Erythroblast (primary cell): ENCODE results near the gene HNRNPAB.
A peak's percentile ranks its signal among the peaks of the same experiment; 100 is the strongest.

Source experiments
- DNase-seq, 2 experiments: peaks; one replicate each; lab custom pipeline; 2025; lab: John Stamatoyannopoulos, UW
- GATA1 ChIP-seq: IDR thresholded peaks from 2 replicates; pipeline ENCODE4 v1.6.1; 2011; ENCODE audit warnings: low read depth, mild to moderate bottlenecking, control low read depth, low read length, moderate library complexity
- POLR2A ChIP-seq: IDR thresholded peaks from 2 replicates; pipeline ENCODE4 v1.6.1; 2011; ENCODE audit warnings: mild to moderate bottlenecking, low read length

Gene HNRNPAB

DNA sequence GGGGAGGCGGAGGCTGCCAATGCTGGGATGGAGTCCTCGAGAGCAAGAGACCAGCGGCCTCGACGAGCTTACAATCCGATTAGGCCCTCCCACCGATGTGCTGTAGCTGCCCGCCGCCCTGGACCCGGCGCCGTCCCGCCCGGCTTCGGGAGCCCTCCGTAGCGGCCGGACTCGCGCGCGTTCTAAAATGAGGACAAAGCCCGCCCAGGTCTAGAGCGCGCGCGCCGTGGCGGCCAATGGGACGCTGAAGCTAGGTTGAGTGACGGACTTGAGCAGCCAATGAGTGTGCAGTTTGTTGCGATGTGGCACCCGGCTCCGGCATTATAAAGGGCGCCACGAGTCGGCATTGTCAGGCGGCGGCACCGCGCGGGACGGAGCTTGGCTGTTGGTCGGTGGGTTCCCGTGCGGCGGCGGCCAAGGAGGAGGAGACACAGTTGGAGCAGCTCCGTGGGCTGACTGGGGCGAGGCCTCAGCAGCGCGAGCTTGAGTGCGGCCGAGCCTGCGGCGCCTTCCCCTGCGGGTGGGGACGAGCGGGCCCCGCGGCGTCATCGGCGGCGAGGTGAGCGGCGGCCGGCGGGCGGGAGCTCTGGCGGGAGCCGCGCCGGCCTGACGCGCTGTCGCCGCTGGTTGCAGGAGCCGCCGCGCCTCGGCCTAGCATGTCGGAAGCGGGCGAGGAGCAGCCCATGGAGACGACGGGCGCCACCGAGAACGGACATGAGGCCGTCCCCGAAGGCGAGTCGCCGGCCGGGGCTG is at the start of gene HNRNPAB:
TSS of gene HNRNPAB (plus strand) at position 352 of the 753 bp plus-strand sequence. CDS start at position 657, 305 bp downstream.
- TF ChIP-seq GATA1 (no peak), POLR2A (peak; percentile 100)

DNA sequence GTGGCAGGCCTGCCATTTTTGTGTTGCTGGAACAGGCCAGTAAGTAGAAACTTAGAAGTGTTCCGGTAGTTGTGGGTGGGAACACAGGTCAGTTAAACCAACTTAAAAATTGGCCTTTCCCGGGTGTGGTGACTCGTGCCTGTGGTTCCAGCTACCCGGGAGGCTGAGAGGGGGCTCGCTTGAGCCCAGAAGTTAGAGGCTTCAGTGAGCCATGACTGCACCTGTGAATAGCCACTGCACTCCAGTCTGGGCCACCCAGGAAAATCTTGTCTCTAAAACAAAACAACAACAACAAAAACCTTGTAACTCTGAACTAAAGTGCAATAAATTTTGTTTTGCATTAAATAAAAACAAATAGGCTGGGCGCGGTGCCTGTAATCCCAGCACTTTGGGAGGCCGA is 49.3 kb upstream of the HNRNPAB start:
- TF ChIP-seq GATA1, result no peak
- no peak for TF ChIP-seq POLR2A
- no peak for DNase-seq

More for the DNA sequence above, at the start of gene HNRNPAB:
- peak; percentile 98 to 99 for DNase-seq

DNA sequence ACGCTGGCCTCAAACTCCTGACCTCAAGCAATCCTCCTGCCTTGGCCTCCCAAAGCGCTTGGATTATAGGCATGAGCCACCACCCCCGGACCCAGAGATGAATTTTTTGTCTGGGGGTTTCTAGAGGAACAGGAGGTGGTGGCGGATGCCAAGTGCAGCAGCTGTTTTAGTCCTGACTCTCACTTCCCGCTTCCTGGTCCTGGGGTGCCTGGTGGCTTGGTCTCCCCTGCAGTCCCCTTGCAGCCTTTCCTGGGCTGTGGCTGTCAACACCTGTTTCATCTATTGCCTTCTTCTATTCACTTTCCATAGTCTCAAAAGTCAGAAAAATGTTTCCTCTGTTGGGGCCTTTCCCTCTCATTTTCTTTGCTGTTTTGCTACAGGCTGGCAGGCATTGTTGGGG is 44.2 kb upstream of the HNRNPAB start:
- no peak for TF ChIP-seq POLR2A
- no peak for TF ChIP-seq GATA1

DNA sequence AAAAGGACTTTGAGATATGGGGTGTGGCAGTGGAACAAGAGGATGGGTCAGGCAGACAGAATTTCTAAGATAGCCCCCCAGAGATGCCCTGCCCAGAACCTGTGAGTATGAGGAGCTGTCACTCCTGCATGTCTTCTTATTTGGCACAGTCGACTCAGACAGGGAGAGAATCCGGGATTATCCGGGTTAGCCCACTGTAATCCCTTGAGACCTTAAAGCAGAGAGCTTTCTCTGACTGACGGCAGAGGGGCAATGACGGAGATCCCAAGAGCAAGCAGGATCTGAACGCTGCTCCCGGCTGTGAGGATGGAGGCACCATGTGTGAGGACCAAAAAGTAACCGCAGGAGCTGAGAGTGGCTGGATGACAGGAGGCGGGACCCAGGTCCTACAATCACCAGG is 41.9 kb upstream of the HNRNPAB start:
- no peak for TF ChIP-seq GATA1
- no peak for TF ChIP-seq POLR2A
- DNase-seq, result no peak

More for the DNA sequence above, 44.2 kb upstream of the HNRNPAB start:
- no peak for DNase-seq

DNA sequence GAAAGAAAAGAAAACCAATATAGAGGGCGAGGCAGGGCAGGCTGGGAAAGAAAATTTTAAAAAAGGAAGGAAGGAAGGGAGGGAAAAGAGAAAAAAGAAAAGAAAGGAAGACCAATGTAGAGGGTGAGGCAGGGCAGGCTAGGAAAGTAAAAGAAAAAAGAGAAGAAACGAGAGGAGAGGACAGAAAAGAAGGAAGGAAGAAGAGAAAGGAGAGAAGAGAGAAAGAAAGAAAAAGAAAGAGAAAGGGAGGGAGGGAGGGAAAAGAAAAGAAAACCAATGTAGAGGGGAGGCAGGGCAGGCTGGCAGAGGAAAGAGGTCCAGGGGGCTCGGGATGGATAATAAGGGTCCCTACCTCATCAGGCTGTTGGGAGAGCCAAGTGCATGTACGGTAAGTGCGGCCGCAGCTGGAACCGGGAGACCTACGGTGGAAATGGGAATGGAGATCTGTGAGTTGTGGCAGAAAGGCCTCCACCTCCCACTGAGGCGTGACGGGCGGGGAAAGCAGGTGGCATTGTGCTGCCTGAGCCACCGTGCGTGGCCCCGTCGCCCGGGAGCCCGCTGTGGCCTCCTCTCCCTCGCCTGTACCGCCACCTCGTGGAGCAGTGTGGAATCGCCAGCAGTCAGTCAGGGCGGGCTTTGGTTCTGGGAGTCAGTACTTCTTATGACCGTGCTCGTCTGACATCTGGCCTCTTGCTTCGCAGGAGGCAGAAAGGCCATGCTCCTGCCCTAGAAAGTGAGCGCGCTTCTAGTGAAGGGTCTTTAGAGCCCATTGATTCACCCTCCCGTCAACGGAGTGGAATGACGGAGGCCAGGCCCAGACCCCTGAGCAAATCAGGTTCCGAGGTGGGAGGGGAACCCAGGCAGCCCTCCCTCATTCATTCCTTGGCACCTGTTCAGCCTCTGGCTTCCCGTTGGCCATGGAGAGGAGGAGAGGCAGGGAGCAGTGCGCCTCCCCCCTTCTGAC is 40.3 kb upstream of the HNRNPAB start:
- peak; percentile 77 to 89 for DNase-seq
- TF ChIP-seq GATA1 (no peak), POLR2A (no peak)

DNA sequence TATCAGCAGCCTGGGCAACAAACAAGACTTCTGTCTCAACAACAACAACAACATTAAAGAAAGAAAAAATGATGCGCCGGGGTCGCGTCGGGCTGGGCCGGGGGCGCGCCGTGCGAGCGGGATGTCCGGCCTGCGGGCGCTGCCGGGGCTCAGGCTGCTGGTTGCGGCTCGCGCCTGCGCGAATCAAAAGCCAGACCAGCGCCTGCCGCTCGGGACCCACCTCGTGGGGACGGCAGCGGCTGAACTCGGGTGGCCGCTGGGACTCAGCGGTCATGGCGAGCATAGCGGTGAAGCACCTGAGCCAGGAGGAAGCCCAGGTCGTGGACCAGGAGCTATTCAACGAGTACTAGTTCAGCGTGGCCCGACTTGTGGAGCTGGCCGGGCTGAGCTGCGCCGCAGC is 38.8 kb upstream of the HNRNPAB start:
- TF ChIP-seq GATA1 (no peak), POLR2A (no peak)

DNA sequence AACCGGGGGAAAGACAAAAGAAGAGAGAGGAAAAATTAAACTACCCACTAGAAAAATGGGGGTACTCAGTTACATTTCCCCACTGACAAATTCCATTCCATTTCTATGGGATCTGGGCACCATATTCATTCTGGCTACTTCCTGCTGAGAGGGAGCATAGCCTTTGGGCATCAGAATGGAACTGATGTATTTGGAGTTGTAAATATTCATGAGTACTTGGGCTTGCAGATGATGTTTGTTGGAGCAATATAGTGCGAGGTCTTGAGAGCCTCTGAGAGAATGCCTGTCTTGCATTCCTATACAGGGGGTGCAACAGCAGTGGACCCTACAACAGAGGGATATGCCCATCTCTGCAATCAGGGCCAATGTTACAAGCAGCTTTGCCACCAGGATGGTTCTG is 33.9 kb upstream of the HNRNPAB start:
- TF ChIP-seq GATA1 (no peak), POLR2A (no peak)
- no peak for DNase-seq

More for the DNA sequence above, 38.8 kb upstream of the HNRNPAB start:
- DNase-seq, result no peak

DNA sequence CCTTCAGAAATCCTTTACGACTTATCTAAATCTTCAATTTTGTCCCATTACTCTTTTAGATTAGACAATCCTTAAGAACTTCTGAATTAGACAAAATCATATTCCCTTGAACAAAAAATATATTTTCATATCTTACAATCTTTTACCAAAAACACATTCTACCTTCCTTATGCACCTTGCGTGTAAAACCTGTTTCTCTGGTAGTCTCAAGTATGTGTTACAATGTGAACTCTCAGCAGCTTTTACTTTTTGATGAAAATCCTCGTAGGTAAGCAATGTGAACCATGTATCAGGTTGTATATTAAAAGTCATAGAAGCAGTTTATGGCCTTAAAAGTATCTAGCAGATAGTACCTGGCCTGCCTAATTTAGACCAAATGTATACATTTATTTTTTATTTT is 29.9 kb upstream of the HNRNPAB start:
- no peak for DNase-seq
- TF ChIP-seq POLR2A, result no peak

DNA sequence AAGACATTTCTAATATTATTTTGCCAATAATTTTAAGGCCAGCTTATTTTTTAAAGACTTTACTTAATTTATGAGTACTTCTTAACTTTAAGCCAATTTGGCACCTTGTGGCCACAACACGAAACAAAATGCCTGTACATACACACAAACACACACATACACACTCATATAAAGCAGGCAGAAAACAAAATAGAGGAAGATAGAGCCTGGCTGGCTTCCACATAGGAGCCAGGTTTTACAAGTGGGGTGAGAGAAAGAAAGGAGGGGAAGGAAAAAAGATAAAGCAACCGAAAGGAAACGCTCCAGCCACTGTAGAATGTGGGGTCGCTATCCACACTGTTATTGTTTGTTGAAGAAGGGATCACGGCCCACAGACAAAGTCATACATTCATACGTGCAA is 27.5 kb upstream of the HNRNPAB start:
- no peak for TF ChIP-seq GATA1
- no peak for TF ChIP-seq POLR2A
- no peak for DNase-seq

DNA sequence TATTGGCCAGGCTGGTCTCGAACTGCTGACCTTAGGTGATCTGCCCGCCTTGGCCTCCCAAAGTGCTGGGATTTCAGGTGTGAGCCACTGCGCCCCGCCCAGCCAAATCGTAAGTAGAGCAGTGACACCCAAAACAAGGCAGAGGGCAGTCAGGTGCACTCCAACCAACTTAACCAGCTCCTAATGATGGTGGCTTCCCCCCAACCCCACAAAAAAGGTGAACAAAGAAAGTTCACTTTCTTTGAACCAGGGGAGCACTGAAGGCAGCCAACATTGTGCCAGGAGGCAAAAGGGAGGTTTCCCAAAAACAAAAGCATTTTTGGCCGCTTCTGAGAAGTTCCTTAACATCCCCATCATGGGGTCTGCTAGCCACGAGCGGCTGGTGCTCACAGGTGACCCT is 26.8 kb upstream of the HNRNPAB start:
- TF ChIP-seq POLR2A (no peak), GATA1 (no peak)
- DNase-seq, result no peak

DNA sequence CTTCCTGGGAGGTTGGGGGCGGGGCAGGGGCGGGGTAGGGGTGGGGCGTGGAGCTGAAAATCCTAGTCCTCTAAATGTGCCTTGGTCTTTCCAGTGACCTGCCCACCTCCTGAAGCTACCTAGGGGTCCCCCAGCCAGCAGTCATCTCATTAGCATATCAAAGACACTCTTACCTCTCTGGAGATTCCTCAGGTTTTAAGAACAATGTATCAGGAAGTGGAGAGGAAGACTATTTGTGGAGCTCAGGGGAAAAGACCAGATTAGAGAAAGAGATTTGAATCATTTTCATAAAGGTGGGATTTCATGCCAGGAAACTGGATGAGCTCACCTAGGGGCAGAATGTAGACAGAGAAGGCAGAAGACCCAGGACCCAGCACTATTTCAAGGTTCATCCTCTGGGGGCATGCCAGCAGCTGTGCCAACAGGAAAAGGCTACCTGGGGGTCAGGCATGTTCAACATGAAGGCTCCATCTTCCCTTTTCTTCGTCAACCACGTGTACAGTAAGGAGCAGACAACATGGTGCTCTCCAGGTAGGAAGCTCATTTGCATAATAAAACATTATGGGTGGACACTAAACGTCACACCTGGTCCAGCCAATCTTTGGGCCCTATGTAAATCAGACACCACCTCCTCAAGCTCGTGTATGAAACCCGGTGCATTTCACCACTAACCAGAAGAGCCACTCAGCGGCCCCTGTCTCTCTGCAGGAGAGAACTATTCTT is 24.0 kb upstream of the HNRNPAB start:
- no peak for DNase-seq
- TF ChIP-seq GATA1 (no peak), POLR2A (no peak)

DNA sequence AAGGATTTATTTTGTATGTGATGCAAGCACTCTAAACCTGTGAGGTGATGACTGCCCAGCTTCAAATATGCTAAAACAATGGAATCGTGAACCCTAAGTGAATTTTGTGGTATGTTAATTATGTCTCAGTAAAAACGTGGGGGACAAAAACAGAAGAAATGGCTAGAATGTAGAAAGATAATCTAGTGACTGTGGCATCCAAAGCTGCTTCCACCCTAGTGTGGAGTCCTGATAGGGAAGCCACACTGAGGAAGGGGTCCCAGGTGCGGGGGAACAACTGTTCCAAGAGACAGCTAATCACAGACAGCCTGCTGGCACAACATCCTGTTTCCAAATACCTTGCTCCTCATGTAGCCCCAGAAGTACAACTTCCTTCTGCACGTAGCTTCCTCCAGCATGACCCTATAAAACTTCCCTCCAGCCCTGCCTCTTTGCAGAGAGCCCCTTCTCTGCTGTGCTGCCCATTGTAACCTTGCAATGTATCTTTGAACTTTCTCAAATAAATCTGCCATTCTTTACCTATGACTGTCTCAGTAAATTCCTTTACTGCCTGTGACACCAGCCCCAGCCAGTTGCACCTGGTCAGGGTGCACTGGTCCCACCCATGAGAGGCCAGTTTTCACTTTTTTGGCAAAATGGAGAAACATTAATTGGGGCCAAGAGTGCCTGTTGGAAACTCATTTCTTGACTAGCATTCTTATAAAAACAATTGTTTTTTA is 22.0 kb upstream of the HNRNPAB start:
- TF ChIP-seq POLR2A (no peak), GATA1 (no peak)
- DNase-seq, result no peak

DNA sequence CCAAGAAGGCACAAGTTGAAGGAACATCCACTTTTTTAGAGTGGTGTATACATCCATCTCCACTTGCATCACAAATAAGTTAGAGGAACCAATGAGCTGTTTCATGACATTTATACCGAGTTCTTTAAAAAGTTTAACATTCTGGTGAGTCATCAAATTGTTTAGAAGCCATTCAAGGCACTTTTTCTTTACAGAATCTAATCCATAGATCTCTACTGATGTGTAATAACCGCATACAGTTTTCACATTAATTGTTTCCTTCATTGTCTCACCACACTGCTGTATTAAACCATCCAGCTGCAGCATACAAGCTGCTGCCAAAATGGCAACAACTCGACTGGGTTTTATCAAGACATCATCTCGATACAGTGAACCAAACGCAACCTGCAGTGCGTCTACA is 17.9 kb upstream of the HNRNPAB start:
- TF ChIP-seq GATA1 (no peak), POLR2A (no peak)
- DNase-seq, result no peak
